ENCODE results near the gene DNAH7.

The DNAH7 gene

GRCh38 chr2:195861821-195862220 lies 206.8 kb downstream of the DNAH7 start:
- DNase-seq (ENCODE audit: low spot score), result no peak

GRCh38 chr2:195859513-195859912 lies 209.1 kb downstream of the DNAH7 start:
- DNase-seq (ENCODE audit: low spot score), result no peak

DNA sequence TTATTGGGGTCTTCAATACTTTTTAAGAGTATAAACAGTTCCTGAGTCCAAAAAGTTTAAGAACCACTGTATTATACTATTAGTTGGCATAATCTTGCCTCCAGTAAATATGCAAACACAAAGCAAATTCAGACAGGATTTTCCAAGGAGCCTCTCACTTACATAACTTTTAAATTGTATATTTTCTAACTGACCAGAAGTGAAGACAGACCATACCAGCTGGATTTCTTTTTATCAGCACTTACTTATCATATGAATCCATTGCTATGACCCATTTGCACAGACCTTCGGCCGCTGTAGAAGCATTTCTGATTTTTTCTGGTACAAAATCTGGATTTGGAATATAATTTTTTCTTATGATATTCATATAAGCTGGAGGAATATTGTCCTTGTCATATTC lies 211.5 kb downstream of the DNAH7 start:
- no peak for DNase-seq (ENCODE audit: low spot score)

DNA sequence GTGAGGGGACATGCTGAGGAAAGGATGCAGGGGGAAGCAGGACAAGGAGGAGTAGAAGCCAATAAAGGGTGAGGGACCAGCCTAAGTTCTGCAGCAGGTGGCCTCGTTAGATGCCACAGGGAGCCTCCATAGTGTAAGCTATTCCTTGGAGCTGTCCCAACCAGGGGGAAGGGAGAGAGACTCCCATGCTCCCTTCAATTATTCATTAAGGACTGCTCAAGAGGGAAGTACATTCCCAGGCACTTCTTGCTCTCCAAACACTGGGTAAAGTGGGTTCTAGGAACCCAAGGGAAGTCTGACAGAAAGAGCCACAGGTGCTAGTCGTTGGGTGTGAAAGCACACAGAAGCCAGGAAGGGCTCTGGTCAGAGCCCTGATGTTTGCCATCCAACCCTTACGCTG lies 217.9 kb downstream of the DNAH7 start:
- no peak for DNase-seq (ENCODE audit: low spot score)

GRCh38 chr2:195848119-195848899 lies 220.3 kb downstream of the DNAH7 start:
- no peak for DNase-seq (ENCODE audit: low spot score)

DNA sequence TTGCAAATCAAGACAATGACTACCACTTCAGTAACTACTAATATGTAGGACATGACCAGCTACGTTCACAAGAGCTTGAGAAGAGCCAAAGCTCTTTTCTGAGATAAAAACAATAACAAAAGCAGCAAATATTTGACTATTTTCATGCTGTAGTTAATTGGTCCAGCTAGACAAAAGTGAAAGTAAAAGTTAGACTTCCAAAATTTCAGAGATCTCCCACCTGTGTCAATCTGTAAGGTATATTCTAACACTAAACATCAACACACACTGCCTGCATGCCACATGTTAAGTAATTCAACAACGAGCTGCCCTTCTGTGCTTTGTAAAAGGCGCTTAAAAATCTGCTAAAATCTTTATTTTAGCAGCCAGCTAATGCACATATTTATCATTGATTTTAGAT lies 225.7 kb downstream of the DNAH7 start:
- no peak for DNase-seq (ENCODE audit: low spot score)

DNA sequence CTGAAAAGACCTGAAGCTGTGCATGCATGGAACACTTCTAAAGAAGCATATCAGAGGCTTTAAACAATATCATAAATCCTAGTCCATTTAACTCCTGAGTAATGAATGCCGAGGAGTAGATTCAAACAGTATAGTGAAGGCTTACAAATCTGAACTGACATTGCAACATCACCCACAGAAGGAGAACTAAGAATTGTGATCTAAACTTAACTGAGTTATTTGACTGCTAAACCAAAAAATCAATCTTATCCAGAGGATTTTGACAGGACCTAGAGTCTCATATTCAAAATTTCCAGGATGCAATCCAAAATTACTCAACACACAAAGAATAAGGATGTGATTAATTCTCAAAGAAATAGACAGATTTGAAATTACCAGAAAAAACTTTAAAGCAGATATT lies 230.6 kb downstream of the DNAH7 start:
- no peak for DNase-seq (ENCODE audit: low spot score)

- no peak for DNase-seq (ENCODE audit: low spot score)
Measured at GRCh38 chr2:195836002-195836401, 232.6 kb downstream of the DNAH7 start.

GRCh38 chr2:195834836-195835235 lies 233.8 kb downstream of the DNAH7 start:
- DNase-seq (ENCODE audit: low spot score), result no peak

GRCh38 chr2:195830968-195831950 lies 237.4 kb downstream of the DNAH7 start:
- no peak for DNase-seq (ENCODE audit: low spot score)

- DNase-seq (ENCODE audit: low spot score), result no peak
Measured at GRCh38 chr2:195824478-195824877, 244.2 kb downstream of the DNAH7 start.

DNA sequence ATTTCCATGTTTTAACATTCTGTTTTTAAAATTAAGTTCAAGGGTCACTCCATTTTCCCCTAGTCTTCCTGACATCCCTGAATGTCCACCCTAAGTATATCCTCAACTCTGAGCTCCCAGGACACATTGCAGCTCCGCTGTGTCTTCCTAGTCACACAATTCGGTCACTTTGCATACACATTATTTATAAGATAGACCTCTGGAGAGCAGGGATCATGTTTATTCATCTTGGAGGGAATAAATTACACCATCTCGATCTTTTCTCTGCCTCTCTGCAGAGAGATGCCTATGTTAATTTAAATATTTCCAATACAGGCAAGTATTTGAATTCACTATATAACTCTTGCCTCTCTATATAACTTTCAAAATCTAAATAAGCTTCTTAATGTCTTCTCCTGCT lies 245.4 kb downstream of the DNAH7 start:
- no peak for DNase-seq (ENCODE audit: low spot score)

- DNase-seq (ENCODE audit: low spot score), result no peak
Measured at GRCh38 chr2:195821566-195821932, 247.1 kb downstream of the DNAH7 start.

- no peak for DNase-seq (ENCODE audit: low spot score)
Measured at GRCh38 chr2:195820867-195821565, 247.6 kb downstream of the DNAH7 start.

DNA sequence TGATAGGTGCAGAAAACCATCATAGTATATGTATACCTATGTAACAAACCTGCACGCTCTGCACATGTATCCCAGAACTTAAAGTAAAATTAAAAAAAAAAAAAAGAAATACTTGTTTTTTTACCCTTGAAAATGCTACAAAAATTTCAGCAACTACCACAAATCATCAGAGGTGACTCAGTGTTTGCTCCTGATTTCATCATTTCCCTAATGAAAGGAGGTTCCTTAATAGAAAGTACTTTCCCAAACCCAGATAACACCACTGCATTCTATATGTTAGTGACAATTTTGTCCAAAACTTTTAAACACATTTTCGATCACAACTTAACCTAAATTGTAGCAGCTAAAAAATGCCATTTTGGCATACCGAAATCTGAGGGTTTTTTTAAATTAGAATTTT lies 248.3 kb downstream of the DNAH7 start:
- no peak for DNase-seq (ENCODE audit: low spot score)

DNA sequence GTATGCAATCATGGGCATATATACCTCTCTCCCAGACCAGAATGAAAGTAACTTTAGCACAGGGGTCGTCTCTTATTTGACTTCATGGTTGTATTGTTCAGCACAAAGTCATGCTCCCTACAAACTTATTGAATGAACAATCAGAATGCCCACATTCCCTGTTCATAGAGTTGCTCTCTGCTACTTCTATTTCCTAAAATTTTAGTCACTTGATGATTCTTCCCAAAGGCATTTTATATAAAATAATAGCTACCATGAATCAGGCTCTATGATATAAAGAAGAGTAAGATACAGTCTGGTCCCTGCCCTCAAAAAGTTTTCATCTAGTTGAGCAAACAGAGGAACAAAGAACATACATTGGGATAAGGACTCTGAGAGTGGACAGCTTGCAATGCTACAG lies 249.4 kb downstream of the DNAH7 start:
- no peak for DNase-seq (ENCODE audit: low spot score)

DNA sequence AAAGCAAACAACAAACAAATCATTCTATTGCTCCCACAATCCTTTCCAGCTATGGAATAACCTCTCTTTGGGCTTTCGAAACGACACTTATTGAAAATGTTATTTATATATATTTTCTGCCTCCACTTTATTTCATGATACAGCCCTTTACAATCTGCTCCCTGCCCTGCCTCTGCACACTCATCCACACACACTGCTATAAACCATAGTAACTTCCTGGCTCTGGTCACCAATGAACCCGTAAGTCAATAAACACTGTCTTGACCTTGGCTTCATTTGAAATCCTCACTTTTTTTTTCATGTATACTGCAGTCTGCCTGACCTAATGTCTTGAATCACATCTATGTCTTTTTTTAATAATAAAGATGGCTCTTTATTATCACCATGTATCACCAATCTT lies 250.1 kb downstream of the DNAH7 start:
- no peak for DNase-seq (ENCODE audit: low spot score)

DNA sequence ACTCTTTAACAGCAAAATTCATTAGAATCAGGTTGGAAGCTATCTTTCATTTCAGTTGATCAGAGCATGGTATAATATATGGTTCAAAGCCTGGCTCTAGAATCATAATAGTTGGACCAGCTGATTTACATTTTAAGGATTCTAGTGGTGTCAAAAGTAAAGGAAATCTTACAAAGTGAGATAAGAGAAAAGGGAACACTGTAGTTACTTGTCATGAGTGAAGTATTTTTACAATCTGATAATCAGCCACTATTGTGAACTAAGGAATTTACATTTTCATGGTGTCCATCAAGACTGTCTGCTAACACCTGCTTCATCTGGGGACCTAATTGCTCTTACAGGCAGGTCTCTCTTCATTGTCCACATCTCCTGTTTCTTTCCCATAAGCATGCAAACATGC lies 250.5 kb downstream of the DNAH7 start:
- no peak for DNase-seq (ENCODE audit: low spot score)

DNA sequence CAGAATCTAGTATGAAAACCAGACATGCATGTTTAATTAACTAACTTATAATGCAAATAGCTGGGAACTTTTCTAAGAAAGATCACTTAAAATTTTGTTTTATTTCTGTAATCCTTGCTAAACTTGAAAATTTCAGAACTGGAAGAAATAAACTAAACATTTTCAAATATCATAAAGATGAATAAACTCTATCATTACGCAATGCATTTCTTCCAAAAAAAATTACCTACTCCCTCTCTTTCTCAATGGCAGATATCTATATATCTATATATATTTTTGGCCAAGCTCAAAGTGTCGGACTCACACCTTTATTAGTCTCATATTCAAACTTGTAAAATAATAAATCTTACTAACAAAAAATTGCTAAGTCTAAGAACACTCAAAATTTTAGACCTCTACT lies 253.6 kb downstream of the DNAH7 start:
- no peak for DNase-seq (ENCODE audit: low spot score)

DNA sequence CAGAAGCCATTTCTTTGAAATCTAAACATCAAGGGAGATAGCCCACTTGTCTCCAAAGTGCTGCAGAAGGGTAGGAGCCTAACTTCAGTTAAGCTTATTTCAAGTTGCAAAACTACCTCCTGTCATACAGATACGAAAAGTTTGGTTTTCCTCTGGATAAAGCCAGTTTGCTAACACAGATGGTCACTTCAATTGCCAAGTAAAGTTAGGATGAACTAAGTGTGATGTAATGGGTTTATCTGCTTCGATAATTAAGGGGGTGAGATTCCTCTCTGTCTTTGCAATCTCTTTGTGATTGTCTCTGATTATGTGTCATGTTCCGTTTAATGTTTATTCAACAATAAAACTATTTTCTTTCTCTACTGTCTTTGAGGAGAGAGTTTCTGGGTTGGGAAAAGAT lies 255.2 kb downstream of the DNAH7 start:
- DNase-seq (ENCODE audit: low spot score), result no peak

DNA sequence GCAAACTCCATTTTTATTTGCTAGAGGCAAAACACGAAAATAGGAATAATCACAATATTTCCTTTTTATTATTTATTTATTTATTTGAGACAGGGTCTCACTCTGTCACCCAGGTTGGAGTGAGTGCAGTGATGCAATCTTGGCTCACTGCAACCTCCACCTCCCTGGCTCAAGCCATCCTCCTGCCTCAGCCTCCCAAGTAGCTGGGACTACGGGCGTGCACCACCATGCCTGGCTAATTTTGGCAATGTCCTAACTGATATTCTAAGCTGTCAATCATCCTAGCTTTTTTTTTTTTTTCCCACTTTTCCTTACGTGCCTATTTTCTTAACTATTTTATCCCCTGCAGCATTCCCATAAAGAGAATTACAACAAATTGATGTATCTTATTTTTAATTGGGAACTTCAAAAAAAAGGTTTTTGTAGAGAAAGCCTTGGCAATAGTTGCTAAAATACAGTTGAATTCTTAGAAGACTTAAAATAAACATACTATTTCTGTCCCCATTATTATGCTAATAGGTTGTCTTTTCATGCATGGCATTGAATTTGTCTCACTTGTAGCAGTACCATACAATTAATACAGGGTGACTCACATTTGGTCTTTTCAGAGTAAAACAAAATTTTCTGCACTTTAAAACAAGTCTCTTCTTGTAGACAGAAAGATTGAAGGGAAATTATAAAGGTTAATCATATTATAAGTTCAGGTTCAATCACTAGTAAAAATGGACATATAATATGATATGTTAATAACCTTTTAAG lies 258.1 kb downstream of the DNAH7 start:
- no peak for DNase-seq (ENCODE audit: low spot score)

DNA sequence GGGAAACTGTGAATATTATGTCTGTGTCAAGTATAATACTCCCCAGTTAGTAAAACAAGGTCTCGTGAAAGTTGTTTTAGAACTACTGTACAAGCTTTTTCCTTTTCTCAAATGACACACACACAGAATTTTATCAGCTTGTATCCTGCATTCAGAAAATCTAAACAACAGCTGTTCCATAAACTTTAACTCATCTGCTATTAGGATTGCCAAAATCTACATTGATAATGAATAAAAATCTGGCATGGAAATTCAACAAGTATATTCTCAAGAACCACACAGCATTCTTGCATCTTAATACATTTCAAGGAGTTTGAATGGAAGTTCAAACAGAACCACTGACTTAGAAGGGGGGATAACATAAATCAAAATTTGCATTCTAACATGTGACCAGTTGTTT lies 260.4 kb downstream of the DNAH7 start:
- DNase-seq (ENCODE audit: low spot score), result no peak
